GM21576 (cell line): Measurements from ENCODE around the gene CEBPB.
"Not testable (repeated sequence)": the region's sequence is repeated elsewhere in the genome, so short reads cannot be mapped to it uniquely, and the experiment has no call there.

ENCODE experiments used
- ATAC-seq: cut with Tn5 transposase; IDR thresholded peaks from one replicate; pipeline ENCODE4 v1.9.1; 2021; ENCODE audit warnings: mild to moderate bottlenecking, moderate library complexity; ENCODE audit not compliant: unreplicated experiment

The CEBPB gene

GRCh38 chr20:50169329-50169823 lies 21.3 kb upstream of the CEBPB start:
- no peak for ATAC-seq

GRCh38 chr20:50170549-50171220 lies 19.9 kb upstream of the CEBPB start:
- ATAC-seq, result no peak

- ATAC-seq, result no peak
These were observed 18.1 kb upstream of the CEBPB start for GRCh38 chr20:50172347-50173013.

- no peak for ATAC-seq
These were observed 16.2 kb upstream of the CEBPB start for GRCh38 chr20:50174456-50174855.

GRCh38 chr20:50175938-50176933 lies 14.4 kb upstream of the CEBPB start:
- no peak for ATAC-seq

- not testable (repeated sequence) for ATAC-seq
These were observed 12.0 kb upstream of the CEBPB start for GRCh38 chr20:50178672-50179071.

- no peak for ATAC-seq
These were observed 9.3 kb upstream of the CEBPB start for GRCh38 chr20:50181344-50181743.

- ATAC-seq, result no peak
These were observed 8.3 kb upstream of the CEBPB start for GRCh38 chr20:50182346-50182745.

GRCh38 chr20:50185426-50185825 lies 5.2 kb upstream of the CEBPB start:
- no peak for ATAC-seq

- no peak for ATAC-seq
These were observed 4.3 kb upstream of the CEBPB start for GRCh38 chr20:50186151-50186885.

- no peak for ATAC-seq
These were observed 3.6 kb upstream of the CEBPB start for GRCh38 chr20:50186987-50187402.

GRCh38 chr20:50187403-50188051 lies 3.1 kb upstream of the CEBPB start:
- ATAC-seq, result no peak

- ATAC-seq, result no peak
These were observed 2.3 kb upstream of the CEBPB start for GRCh38 chr20:50188287-50188688.

- no peak for ATAC-seq
These were observed 1.6 kb upstream of the CEBPB start for GRCh38 chr20:50188879-50189680.

GRCh38 chr20:50189681-50190250 lies 864 bp upstream of the CEBPB start:
- no peak for ATAC-seq

GRCh38 chr20:50191065-50191543 lies 474 bp downstream of the CEBPB start:
- ATAC-seq, result peak; percentile 14

GRCh38 chr20:50191544-50192363 lies 1.1 kb downstream of the CEBPB start:
- peak; percentile 19 for ATAC-seq
